GM18861 (cell line): Measurements from ENCODE around the gene CRHBP.
"Not testable (repeated sequence)": the region's sequence is repeated elsewhere in the genome, so short reads cannot be mapped to it uniquely, and the experiment has no call there.

Source experiments
- ATAC-seq: cut with Tn5 transposase; IDR thresholded peaks from one replicate; pipeline ENCODE4 v1.9.1; 2021; ENCODE audit not compliant: unreplicated experiment

CRHBP gene

GRCh38 chr5:76958991-76959767, 6.3 kb downstream of the CRHBP start:
- no peak for ATAC-seq

GRCh38 chr5:76960004-76960625, 7.3 kb downstream of the CRHBP start:
- ATAC-seq: no peak

GRCh38 chr5:76964060-76964459, 11.2 kb downstream of the CRHBP start:
- ATAC-seq: no peak

DNA sequence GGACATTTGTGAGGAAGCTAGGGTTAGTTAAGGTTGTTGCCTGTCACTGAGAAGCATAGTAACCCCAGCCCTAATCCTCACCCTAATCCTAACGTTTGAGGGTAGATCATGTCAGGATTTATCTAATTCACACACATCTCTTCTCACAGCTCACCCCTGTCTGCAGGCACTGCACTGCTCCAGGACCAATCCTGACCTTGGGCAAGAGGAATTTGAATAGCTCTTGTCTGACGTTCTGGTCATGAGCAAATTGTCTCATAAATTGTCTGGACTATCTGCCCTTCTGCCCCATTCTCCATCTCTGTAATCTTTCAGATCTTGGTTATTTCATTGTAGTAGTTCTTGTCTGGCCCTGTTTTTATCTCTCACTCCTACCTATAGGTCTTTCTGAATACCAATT, 18.7 kb downstream of the CRHBP start:
- no peak for ATAC-seq

- ATAC-seq: no peak
Measured at GRCh38 chr5:76972689-76973088, 19.8 kb downstream of the CRHBP start.

- ATAC-seq: no peak
Measured at GRCh38 chr5:76974785-76975184, 21.9 kb downstream of the CRHBP start.

DNA sequence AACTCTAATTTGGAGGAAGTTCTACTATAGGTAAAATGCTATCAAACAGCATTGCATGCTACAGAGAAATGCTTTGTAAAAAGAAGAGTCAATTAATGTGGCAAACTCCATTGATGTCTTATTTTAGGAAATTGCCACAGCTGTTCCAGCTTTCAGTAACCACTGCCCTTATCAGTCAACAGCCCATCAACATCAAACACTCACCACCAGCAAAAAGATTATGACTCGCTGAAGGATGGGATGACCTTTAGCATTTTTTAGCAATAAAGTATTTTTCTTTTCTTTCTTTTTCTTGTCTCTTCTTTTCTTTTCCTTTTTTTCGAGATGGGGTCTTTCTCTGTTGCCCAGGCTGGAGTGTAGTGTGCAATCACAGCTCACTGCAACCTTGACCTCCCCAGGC, 26.0 kb downstream of the CRHBP start:
- no peak for ATAC-seq

DNA sequence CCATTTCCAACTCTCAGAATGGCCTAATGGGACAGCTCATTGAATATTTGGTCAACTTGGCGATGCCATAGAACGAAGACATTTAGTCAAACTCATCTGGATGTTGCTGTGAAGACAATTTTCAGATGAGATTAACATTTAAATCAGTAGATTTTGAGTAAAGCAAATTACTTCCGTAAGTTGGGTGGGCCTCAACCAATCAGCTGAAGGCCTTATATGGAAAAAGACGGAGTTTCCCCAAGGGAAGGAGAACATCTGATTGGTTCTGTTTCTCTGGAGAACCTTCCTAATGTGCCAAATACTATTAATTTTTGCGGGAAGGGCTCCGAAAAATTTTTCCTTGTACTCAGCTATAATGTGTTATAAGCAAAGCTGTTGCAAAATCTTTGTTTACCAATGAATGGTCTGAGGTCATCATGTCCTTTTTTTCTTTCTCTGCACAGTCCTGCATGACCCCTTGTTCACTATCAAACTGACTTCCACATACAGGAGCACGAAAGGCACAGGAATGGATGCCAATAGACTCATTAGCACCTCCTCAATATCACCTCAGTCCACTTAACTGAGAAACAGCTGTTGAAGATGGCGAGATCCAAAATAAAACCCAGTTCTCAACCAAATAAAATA, 27.8 kb downstream of the CRHBP start:
- no peak for ATAC-seq

DNA sequence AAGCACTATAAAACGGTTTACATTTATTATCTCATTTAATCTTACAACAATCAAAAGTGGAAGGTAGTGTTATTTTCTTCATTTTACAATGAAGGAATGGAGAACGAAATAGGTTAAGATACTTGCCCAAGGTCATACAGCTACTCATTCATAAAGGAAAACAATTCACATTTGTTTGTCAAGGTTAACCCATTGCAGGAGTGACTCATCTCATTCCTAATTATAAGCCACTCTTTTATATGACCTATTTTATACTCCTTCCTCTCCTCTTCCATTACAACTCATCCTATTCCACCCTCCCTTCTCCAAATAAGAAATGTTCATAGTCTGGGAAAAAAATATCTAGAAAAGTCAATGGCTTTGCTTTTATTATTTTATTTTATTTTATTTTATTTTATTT, 29.6 kb downstream of the CRHBP start:
- no peak for ATAC-seq

DNA sequence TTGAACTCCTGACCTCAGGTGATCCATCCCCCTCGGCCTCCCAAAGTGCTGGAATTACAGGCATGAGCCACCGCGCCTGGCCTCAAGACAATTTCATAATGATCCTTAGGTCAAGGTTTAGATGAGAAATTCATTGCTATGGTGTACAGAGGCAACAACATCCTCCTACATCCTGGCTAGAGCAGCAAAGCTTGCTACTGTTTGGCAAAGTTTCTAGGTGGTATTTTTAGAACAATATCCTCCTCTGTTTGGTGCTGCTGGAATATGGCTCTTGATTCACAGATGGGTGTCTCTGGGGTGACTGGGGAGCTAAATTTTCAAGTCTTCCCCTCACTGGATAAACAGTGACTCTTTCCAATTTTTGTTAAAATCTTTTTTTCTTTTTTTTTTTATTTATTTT, 30.6 kb downstream of the CRHBP start:
- ATAC-seq: no peak

DNA sequence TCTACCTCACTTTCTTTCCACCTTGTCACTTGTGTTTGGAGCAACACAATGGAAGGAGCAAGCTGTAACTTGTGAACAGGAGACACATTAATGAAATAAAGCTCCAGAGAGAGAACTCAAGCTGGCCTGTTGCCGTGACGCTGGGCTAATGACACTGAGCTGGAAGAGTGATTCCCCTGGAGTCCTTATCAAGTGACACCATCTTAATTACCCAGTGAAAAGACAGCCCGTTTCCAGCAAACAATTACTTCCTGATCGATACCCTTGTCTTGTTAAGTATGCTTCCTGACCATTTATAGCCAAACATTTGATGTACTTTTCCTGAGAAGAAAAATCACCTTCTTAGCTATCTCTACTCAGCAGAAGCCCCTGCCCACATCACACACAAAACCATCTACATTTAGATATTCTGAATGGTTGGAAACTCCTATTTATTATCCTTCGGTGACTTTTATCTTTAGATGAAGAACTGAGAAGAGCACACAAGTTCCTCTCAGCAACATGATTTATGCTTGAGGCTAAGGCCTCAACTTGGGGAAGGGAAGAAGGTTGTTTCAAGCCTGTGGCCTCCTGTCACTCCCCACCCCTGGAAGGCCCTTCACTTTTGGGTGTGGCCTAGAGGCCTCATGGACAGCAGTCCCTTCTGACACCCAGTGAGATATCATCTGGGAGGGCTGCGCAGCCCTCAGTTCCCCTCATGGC, 34.1 kb downstream of the CRHBP start:
- ATAC-seq: no peak

DNA sequence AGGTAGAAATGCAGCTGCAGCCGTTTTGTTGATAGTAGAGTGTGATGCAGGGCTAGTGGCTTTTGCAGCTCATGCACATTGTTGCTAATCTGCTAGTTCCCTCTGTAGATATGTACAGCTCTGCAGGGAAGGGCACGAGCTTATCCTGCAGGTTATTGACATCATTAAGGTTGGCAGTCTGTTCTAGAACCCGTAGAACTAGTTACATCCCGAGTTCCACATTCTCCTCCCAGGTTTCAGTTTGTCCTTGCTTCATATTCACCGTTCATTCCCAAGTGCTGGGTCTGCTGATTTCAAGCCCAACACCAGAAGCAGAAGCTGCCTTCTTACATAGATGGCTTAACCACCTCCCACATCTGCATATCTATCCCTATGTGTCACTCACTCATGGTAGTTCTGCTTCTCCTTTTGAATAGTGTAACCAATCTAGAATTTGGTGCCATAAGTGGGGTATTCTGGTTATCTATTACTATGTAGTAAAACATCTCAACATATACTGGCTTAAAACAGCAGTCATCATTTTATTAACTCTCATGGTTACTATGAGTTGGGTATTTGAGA, 38.1 kb downstream of the CRHBP start:
- ATAC-seq: no peak

DNA sequence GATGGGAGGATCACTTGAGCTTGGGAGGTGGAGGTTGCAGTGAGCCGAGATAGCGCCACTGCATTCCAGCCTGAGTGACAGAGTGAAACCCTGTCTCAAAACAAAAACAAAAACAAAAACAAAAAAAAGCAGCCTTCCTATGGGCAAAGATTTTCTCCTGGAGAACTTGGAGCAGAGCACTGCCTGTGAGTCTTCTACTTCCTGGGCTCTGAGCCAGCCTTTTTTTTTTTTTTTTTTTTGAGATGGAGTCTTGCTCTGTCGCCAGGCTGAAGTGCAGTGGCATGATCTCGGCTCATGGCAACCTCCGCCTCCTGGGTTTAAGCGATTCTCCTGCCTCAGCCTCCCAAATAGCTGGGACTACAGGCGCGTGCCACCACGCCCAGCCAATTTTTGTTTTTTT, 40.6 kb downstream of the CRHBP start:
- not testable (repeated sequence) for ATAC-seq

DNA sequence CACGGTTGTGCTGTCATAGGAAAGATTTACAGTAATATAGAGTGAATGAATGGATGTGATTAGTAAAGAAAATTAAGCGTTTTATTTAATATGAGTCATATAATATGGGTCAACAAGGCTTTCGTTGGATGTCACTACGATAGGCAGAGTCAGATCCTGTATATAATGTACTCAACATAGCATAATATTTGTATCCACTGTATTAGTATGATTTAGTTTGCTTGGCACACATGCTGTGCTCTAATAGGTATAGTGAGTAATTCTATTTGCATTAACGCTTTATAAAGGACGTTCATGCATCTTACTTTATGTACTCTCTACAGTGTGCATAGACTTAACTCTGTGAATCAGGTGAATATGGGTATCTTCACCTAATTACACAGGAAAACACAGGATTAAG, 41.5 kb downstream of the CRHBP start:
- ATAC-seq: no peak

- ATAC-seq: not testable (repeated sequence)
Measured at GRCh38 chr5:76998251-76998650, 45.4 kb downstream of the CRHBP start.

DNA sequence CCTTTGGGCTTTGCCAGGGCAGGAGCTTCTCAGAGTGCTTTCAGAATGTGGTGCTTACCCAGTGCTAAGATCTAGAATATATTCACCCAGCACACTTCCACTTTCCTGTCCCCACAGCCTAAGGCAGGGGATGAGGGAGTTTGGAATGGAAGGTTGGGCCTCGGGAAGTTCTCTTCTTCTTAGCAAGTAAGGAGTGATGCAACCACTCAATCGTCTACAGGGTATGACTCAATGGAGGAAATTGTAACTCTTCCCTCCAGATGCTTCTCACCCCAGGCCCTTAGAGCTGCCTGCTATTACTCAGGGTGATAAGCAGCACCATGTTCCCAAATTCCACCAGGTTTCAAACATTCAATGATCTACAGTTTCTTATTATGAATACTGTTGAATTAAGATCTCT, 46.6 kb downstream of the CRHBP start:
- no peak for ATAC-seq

- no peak for ATAC-seq
Measured at GRCh38 chr5:77003246-77003645, 50.4 kb downstream of the CRHBP start.

GRCh38 chr5:77006124-77006523, 53.3 kb downstream of the CRHBP start:
- no peak for ATAC-seq

DNA sequence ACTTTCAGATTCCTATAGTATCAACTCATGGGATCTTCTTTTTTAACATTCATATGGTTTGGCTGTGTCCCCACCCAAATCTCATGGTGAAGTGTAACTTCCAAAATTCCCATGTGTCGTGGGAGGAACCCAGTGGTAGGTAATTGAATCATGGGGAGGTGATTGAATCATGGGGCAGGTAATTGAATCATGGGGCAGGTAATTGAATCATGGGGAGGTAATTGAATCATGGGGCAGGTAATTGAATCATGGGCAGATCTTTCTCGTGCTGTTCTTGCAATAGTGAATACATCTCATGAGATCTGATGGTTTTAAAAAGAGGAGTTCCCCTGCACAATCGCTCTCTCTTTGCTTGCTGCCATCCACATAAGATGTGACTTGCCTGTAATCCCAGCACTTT, 55.6 kb downstream of the CRHBP start:
- ATAC-seq: no peak

- no peak for ATAC-seq
Measured at GRCh38 chr5:77010243-77010642, 57.4 kb downstream of the CRHBP start.

DNA sequence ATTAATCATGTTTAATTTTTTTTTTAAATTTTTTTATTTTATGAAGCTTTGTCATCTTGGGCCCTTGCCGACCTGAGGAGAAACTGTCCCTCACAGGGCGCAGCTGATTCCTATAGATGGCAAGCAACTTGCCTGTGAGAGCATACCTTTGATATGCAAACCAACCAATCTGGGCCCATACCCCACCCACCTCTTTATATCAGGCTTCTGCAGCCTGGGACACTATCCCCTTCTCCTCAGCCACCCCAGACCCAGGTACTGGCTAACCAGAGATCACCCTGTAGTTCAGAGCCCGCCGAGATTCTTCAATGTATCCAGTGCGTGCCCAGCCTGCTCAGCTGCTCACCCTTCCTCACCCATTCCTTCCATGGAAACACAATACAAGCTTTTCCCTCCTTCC, 58.7 kb downstream of the CRHBP start:
- ATAC-seq: no peak
